Fibroblast of lung (primary cell): Measurements from ENCODE around the gene PLA2G4B.

Source experiments
- CTCF ChIP-seq, 2 donors: IDR thresholded peaks in 1 of 2; conservative IDR thresholded peaks in 1 of 2; 1 replicate in 1 of 2; 2 replicates in 1 of 2; pipeline ENCODE4 v1.5.1; 2011 to 2012; ENCODE audit warnings: low read length in 2 of 2, control low read depth in 1 of 2, inconsistent platforms in 1 of 2, low read depth in 1 of 2, mild to moderate bottlenecking in 1 of 2
- EZH2 ChIP-seq: IDR thresholded peaks from 2 replicates; pipeline ENCODE4 v1.5.1; 2012; ENCODE audit warnings: low read length, control low read depth, mild to moderate bottlenecking; ENCODE audit errors: missing control alignments

- TF ChIP-seq EZH2 (no peak), CTCF (conservative IDR thresholded peaks at IDR 0.05 in 1 of 2, IDR thresholded peaks at IDR 0.05 in 1 of 2; ENCODE audit: low read depth in 1 of 2, low read length in 2 of 2) (no peak)
Observed at GRCh38 chr15:41857316-41857715, 18.7 kb downstream of the PLA2G4B start.
